ENCODE results near the gene TMPRSS13.
A peak's percentile ranks its signal among the peaks of the same experiment; 100 is the strongest.
"Not testable (repeated sequence)": the region's sequence is repeated elsewhere in the genome, so short reads cannot be mapped to it uniquely, and the experiment has no call there.

Gene TMPRSS13

DNA sequence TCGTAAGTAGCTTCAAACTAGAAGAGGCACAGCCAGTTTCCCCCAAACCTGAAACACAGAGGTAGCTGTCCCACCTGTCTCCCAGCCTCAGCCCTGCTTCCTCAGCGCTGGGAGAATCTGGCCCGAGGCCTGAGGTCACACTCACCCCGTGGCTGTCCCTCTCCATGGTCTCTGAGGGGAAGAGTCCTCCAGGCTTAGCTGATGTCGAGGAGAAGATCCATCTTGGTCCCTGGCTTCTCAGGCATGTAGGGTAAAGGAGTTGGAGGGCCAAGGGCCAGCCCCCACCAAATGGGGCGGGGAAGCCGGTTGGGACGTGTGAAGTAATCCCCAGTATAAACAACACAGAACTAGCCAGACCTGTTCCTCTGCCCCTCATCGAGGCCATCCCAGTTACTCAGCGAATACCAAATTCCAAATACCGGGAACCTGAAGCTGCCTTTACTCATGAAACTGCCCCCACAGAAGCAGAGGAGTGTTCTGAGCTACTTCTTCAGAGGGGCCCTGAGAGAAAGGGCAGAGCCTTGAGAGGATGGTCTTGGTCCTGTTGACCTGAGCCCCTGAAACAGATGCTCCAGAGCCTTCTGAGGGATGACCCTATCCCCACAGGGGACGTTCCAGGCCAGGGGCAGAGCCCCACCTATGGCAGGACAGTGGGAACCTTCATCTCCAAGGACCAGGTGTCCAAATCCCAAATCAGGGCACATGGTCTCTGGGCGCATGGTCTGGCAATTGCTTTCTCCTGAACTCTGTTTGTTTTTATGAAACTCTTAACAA is at the start of gene TMPRSS13:
TMPRSS13 (minus strand) TSS at position 261 of the 774 bp plus-strand sequence; CDS start at position 166, 95 bp downstream.
- DNase-seq, result no peak

DNA sequence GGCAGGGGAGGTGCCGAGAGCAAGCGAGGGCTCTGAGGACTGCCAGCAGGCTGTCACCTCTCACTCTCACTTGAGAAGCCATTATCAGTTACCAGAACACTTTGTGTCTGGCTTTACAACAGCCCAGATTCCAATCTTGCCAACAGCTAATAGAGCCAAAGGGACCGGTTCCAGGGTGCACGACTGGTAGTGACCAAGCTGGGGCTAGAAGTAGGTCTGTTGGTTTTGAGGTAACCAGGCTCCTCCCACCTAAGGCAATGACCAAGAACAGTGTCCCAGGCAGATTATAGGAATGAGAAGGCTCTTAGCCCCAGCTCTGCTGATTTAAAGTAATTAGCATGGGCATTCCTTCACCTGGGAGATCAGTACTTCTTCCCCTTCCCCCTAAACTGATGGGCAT is 49.8 kb upstream of the TMPRSS13 start:
- DNase-seq, result no peak

DNA sequence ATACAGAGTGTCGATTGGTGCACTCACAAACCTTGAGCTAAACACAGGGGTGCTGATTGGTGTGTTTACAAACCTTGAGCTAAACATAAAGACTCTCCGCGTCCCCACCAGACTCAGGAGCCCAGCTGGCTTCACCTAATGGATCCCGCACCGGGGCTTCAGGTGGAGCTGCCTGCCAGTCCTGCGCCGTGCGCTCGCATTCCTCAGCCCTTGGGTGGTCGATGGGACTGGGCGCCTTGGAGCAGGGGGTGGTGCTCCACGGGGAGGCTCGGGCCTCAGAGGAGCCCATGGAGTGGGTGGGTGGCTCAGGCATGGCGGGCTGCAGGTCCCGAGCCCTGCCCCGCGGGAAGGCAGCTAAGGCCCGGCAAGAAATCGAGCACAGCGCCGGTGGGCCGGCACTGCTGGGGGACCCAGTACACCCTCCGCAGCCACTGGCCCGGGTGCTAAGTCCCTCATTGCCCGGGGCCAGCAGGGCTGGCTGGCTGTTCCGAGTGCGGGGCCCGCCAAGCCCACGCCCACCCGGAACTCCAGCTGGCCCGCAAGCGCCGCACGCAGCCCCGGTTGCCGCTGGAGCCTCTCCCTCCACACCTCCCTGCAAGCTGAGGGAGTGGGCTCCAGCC is 49.2 kb upstream of the TMPRSS13 start:
- not testable (repeated sequence) for DNase-seq

DNA sequence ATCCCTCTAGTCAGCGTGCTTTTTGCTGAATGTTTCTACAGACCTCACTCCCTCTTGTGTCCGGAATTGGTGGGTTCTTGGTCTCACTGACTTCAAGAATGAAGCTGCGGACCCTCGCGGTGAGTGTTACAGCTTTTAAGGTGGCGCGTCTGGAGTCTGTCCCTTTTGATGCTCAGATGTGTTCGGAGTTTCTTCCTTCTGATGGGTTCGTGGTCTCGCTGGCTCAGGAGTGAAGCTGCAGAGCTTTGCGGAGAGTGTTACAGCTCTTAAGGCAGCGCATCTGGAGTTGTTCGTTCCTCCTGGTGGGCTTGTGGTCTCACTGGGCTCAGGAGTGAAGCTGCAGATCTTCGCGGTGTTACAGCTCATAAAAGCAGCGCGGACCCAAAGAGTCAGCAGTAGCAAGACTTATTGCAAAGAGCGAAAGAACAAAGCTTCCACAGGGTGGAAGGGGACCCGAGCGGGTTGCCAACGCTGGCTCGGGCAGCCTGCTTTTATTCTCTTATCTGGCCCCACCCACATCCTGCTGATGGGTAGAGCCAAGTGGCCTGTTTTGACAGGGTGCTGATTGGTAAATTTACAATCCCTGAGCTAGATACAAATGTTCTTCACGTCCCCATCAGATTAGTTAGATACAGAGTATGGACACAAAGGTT is 48.5 kb upstream of the TMPRSS13 start:
- not testable (repeated sequence) for DNase-seq

DNA sequence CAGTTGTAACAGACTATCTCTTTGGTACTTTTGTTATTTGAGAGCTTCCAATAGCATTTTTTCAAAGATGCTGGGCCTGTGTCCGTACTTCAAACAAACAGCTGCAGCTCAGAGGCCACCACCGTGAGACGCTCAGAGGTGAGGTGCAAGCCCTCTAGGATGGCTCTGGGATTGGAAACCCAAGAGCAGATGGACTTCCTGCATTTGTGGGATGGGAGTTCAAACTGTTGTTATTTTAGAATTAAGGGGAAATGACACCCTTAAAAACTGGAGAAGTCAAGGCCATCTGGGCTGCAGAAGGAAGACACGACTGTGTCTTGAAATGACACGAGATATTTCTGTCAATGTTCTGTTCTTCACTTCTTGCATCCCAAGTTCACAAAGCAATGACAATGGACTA is 47.8 kb upstream of the TMPRSS13 start:
- DNase-seq, result no peak

DNA sequence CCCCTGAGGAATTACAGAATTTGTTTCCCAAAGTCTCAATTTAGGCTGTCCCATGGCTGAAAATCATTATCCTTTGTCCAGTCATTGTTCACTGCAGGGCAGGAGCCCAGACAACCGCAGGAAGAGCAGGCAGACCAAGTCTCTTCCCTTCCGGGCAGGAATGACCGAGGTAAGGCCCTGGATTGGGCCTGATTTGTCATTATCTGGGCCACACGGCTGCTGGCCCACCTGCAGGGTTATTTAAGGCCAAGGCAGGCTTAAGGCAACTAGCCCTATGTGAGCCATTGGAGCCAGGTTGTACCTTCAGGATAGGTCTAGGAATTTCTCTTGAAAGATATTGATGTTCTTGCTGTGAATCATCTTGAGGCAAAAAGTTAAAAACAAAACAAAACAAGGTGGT is 47.2 kb upstream of the TMPRSS13 start:
- DNase-seq, result no peak

DNA sequence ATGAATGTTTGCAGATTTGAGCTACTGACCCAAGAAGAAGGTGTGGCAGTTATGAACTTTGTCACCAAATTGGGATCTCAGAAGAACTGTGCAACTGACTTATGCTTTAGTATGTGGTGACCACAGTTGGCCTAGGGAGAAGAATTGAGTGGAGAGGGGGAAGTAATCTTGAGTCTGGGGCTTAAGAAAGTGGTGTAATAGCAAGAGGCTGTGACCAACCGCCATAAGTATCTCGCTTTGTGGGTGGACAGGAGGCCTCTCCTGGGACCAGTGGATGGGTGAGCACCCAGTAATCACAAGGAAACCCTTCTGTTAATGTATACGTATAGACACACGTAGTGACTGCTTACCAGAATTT is 44.3 kb upstream of the TMPRSS13 start:
- no peak for DNase-seq

DNA sequence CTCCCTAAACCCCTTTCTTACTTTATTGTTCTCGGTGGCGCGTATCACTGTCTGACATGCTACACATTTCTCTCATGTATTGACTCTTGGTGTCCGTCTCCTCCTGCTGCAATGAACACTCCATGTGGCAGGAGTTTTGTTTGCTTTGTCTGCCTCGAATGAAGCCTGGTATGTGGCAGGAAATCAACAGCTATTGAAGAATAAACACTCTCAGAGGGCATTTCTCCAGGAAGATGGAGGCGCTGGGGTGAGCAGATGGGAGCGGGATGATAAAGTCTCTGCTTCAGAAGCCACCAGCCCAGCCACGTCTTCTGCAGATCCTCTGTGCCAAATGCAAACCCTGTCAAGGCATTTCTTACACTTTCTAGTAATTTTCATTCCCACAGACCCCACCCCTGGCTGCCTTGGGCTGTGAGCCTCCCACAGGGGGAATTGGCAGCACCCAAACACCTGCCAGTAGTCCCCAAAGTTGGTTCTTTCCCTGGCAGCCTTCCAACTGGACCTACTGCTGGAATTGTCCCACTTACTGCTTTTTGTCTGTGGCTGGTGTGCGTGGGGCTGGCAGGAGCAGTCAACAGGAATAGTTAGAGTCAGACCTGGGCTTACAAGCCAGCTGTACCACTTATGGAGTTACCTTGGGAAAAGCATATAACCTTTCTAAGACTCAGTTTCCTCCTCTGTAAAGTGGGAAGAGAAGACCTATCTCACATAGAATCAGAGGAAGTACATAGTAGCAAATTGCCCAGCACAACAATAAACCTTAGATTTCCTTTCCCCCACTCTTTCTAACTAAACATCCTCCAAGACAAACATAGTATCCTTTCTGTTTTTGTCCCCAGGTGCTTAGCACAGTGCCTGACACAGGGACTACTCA is 43.7 kb upstream of the TMPRSS13 start:
- peak; percentile 8 for DNase-seq

DNA sequence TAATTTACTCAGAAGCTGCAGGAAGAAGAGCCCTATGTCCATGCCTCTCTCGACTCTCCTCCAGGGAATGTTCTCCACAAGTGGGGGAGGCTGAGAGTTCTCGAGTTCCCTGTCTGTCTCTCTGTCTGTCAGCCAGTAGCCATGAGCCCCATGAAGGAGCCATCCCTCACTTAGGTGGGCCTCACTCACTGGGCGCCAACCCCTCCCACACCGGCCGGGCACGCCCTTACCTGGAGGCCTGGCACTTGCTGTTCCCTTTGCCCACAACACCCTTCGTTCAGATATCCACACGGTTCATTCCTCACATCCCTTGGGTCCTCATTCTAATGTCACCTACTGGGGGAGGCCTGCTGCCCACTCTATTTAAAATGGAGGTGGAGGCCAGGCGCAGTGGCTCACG is 42.8 kb upstream of the TMPRSS13 start:
- no peak for DNase-seq

DNA sequence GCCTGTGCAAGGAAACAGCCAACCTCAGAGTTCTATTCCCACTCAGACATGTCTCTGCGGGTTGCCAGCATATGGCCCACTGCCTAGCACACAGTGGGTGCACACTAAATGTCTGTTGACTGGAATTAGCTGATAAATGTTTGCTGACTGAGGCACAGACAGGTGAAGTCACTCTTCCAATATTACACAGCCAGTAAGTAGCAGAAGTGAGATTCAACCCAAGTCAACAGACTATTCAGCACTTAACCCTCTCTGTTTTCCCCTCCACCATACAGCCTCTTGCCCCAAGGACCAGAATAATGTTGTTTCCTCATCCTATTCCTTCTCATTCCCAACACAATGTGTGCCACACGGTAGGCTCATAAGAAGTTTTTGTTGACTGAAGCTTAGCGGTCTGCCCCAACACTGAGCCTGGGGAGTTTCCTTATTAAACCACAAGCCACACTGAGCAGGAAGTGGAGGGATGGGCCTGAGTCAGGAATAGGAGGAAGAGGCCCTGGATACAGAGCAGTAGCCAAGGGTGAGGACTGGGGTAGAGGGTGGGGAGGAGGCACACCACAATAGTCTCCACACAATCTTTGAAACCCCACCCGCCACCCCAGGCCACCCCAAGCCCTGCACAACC is 41.3 kb upstream of the TMPRSS13 start:
- DNase-seq, result no peak

DNA sequence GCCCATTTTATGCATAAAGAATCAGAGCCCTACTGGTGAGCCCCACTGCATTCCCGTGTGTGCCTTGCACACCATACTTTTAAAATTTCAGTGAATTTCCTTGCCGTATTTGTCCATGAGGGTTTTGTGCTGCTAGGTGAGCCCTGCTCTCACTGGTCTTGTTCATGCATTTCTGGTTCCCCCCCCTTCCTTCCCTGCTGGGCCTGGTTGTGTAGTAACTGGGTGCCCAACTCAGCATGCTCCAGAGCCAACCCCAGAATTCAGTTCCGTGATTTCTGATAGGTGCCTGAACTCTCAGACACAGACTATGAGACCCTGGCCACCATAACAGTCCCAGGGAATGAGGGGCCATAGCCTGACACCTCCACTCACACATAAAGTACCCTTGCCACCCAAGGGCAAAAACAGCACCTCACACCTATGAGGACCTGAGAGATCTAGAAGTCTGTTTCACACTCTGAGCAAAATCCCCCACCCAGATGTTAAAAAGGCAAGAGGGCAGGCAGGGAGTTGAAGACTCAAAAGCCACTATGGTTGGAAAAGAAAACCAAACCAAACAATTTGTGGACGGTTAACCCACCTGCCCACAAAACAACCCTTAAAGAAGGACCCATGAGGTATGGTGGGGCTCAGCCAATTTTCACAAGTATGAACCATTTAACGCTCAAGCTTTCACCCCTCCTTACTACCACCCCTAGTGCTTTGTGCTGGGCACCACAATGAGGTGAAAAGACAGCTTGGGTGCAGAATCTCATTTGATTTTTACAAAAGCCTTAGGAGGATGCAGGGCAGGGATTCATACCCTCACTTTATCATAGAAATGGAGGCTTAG is 40.2 kb upstream of the TMPRSS13 start:
- no peak for DNase-seq

DNA sequence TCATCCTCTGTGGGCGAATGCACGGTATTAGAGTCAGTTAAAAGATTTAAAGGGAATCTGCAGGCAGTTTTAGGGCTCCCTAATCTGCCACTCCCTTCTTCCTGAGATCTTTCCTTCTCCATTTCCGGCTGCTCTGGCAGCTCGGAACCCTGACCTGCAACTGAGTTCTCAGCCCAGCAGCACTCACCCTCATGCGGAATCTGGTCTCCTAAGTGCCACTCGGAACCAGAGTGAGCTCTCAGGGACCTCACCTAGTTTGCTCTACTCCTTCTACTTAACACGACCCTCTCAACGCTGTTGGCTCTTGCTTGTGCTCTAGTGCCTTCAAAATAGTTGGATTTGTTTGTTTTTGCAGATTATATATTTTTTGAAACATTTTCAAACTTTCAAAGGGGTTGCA is 37.7 kb upstream of the TMPRSS13 start:
- DNase-seq, result no peak

DNA sequence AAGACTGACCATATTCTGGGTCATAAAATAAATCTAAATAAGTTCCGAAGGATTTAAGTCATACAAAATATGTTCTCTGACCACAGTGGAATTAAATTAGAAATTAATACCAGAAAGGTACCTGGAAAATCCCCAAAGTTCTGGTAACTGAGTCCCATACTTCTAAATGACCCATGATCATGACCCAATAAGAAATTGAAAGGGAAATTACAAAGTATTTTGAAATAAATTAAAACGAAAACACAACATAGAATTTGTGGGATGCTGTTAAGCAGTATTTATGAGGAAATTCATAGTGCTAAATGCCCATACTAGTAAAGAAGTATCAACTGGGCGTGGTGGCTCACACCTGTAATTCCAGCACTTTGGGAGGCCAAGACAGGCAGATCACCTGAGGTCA is 33.6 kb upstream of the TMPRSS13 start:
- no peak for DNase-seq

DNA sequence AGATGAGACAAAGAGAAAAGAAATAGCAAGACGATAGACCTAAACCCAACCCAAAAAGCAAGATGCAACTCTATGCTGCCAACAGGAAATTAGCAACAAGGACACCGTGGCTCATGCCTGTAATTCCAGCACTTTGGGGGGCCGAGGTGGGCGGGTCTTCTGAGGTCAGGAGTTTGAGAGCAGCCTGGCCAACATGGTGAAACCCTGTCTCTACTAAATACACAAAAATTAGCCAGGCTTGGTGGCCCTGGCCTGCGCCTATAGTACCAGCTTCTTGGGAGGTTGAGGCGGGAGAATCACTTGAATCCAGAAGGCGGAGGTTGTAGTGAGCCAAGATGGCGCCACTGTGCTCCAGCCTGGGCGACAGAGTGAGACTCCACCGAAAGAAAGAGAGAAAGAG is 32.7 kb upstream of the TMPRSS13 start:
- DNase-seq, result no peak

DNA sequence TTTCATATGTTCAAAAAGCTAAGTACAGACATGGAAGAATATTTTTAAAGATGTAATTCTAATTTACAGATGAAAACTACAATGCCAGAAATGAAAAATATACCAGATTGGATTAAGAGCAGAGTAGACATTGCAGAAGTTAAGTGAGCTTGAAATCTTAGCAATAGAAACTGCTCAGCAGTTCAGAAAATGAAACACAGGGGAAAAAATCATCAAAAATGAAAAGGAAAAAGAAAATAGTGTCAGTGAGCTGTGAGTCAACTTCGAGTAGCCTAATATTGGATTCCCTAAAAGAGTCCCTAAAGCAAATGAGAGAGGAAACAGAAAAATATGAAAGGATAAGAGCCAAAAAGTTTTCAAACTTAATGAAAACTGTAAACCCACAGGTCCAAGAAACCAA is 31.2 kb upstream of the TMPRSS13 start:
- DNase-seq, result no peak

DNA sequence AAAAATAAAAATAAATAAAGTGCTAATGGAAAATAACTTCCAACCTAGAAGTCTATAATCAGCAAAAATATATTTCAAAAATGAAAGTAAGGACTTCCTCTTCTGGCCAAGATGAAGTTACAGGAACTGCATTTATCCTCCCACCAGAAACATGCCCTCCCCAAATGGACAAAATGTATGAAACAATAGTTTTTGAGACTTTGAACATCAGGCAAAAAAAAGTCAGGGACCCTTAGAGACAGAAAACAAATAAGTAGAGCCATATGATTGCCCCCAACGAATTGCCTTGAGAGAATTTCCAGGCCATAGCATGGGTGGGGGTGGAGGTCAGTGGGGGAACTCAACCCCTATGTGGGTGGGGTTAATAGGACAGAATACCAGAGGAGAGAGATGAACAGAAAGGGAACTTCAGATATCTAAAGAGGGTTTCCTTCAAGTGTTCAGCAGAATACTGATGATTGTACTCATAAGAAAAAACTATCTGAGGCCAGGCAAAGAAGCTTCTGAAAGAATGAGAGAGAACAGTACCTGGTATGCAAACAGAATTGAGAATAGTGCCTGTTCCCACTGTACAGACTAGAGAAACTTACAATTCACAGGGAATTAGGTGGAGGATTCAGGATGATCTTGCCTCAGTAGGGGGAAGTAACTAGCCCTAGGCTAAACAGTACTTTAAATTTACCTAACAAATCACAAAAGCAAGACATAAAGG is 30.4 kb upstream of the TMPRSS13 start:
- DNase-seq, result no peak

DNA sequence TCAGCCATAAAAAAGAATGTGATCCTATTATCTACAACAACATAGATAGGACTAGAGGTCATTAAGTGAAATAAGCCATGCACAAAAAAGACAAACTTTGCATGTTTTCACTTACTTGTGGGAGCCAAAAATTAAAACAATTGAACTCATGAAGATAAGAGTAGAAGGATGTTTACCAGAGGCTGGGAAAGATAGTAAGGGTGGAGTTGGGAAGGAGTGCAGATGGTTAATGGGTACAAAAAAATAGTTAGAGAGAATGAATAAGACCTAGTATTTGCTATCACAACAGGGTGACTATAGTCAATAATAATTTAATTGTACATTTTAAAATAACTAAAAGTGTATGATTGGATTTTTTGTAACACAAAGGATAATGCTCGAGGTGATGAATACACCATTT is 29.7 kb upstream of the TMPRSS13 start:
- no peak for DNase-seq

DNA sequence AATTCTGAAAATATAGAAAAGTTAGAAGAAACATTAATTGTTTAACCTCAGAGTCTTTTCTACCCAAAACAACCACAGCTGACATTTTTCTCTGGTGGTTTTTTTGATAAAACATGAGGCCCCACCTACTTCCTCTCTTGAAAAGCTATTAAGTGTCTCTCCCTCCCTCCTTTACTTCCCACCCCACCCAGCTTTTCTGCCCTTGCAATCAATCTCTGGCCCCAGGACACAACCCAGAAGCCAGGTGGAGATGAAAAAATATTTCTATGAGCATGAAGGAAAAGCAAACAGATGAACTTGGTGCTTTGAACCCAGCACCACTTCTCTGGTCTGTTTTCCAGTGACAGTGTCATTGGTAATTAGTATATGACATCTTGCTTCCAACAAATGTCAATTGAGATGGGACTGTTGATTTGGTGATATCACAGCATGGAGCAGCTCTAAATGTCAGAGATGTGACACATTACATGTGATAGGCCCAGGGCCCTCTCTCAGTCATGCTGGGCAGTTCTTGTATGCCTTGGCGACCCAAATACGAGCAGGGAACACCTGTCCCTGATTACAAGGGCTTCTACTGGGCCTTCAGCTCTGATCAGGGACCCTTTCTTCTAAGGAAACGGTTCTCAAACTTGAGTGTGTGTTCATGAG is 23.9 kb upstream of the TMPRSS13 start:
- no peak for DNase-seq

DNA sequence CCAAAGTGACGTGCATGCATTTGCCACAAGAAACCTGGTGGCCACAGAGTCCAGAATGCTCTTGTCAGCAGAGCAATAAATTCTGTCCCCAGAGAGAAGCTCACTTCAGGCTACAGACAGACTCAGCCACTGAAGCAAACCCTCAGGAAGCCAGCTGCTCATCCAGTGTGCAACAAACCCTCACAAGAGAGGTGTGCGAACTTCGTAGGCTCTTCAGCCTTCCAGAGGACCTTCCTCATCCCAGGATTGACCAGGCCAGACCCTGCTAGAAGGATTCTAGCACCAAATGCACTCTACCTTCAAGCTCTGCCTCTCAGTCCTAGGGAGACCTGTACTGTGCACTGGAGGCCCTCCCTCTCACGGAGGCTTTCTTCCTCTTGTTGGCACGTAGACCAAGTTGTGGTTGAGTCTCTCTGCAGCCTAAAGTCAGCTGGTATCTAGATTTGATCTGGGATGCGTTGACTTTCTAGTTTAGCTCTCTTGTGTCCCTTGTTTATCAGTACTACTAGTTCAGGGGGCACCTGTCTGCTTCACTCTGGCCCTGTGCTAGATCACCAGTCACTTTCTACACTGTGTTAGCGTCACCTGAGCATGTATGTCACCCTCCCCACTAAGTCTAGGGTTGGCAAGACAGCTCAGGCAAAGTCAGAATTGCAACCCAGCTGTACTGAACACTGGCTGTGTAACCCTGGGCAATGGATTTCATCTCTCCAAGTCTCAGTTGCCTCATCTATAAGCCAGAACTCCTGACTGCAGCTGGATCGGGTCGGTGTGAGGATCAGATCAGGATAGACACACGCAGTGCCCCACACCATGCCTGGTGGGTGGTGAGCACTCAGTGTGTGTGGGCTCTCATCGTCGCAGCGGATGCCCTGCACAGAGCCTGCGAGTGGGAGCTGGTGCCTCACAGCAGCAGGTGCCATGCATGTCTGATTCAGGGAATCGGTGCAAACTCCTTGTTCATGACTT is 22.1 kb upstream of the TMPRSS13 start:
- DNase-seq, result no peak

All from NCI-H748 treated with DMSO at 0.1 percent for 48 hours (cell line).